ENCODE measurements around the gene RBP3.
"Not testable (repeated sequence)": the region's sequence is repeated elsewhere in the genome, so short reads cannot be mapped to it uniquely, and the experiment has no call there.

RBP3 gene

DNA sequence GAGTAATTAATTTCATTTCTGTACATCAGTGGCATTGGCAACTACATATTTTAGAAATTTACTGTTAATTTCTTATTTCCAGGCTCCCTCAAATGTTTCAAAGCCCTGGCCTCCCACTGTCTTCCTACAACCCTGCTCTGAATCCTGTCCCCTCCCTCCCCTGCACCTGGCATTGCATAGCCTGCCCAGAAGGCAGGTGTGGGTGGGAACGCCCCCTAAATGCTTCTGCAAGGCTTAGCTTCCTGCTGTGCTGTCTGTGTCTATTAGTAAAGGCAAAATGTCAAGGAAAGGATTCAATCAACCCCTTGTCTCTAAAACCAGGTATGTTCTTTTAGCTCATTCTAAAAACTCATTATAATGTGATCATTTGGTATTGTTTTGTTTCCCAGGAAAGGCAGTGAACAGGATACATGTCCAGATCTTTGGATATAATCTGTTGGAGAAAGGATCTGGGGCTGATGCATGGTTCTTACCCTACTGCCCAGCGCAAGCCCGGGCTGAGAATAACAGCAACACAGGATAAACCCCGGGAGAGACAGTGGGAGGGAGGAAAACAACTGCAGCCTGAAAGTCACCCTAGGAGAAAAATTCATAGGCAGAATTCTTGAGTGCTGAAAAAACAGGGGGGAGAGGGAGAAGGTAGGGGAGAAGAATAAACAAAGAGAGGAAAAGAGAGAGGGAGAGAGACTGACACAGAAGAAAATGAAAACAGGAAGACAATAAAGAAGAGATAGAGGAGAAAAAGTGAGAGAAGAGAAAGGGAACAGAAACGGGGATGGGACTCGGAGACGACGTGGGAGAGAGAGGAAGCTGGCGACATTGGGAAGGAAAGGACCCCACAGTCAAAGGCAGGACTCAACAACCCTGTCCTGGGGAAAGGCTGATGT lies 35.3 kb downstream of the RBP3 start:
- Histone ChIP-seq H3K27me3 (ENCODE audit: control insufficient read depth, insufficient read depth, low read length) (no peaks in the 10 kb centered on the region), H3K36me3 (ENCODE audit: control insufficient read depth, insufficient read depth, low read length) (no peaks in the 10 kb centered on the region), H3K4me3 (ENCODE audit: low read depth, low read length) (peak overlapping the region; percentile 73), H3K79me2 (no peaks in the 10 kb centered on the region), H3K9me3 (ENCODE audit: control insufficient read depth, low read length) (no peaks in the 10 kb centered on the region), H3K4me2 (ENCODE audit: low read length) (peak overlapping the region; percentile 74), H2AFZ (peak overlapping the region; percentile 93), H3K27ac (no peak overlapping the region), H3K4me1 (no peaks in the 10 kb centered on the region), H3K9ac (no peak overlapping the region)
- TF ChIP-seq CTCF (IDR thresholded peaks at IDR 0.05): no peak

- H3K9me3 ChIP-seq (ENCODE audit: control insufficient read depth, low read length): no peaks in the 10 kb centered on the region
- no peaks in the 10 kb centered on the region for H3K36me3 ChIP-seq (ENCODE audit: control insufficient read depth, insufficient read depth, low read length)
- H3K27ac ChIP-seq: peak within 1 kb of the TSS; percentile 74
- H3K9ac ChIP-seq: peak within 1 kb of the TSS; percentile 62
- H3K79me2 ChIP-seq: no peaks in the 10 kb centered on the region
- H3K4me1 ChIP-seq: no peaks in the 10 kb centered on the region
- no peaks in the 10 kb centered on the region for H3K27me3 ChIP-seq (ENCODE audit: control insufficient read depth, insufficient read depth, low read length)
- TF ChIP-seq CTCF (IDR thresholded peaks at IDR 0.05): no peak
- H2AFZ ChIP-seq: peak within 1 kb of the TSS; percentile 93
- H3K4me3 ChIP-seq (ENCODE audit: low read depth, low read length): peak within 1 kb of the TSS; percentile 73
- H3K4me2 ChIP-seq (ENCODE audit: low read length): peak within 1 kb of the TSS; percentile 74
Measured at GRCh38 chr10:47384148-47384921, 36.2 kb downstream of the RBP3 start, which contains the start of gene ZNF488. Gene ZNF488, minus strand, starts transcription at chr10:47384293. Its CDS starts 15,464 bp downstream, at chr10:47368829.

- H2AFZ ChIP-seq; H3K79me2 ChIP-seq; H3K27ac ChIP-seq; H3K9ac ChIP-seq; H3K36me3 ChIP-seq (ENCODE audit: control insufficient read depth, insufficient read depth, low read length); H3K4me1 ChIP-seq; H3K4me2 ChIP-seq (ENCODE audit: low read length); H3K27me3 ChIP-seq (ENCODE audit: control insufficient read depth, insufficient read depth, low read length); H3K9me3 ChIP-seq (ENCODE audit: control insufficient read depth, low read length); H3K4me3 ChIP-seq (ENCODE audit: low read depth, low read length): not testable (repeated sequence)
Measured at GRCh38 chr10:47386104-47386503, 37.9 kb downstream of the RBP3 start.

DNA sequence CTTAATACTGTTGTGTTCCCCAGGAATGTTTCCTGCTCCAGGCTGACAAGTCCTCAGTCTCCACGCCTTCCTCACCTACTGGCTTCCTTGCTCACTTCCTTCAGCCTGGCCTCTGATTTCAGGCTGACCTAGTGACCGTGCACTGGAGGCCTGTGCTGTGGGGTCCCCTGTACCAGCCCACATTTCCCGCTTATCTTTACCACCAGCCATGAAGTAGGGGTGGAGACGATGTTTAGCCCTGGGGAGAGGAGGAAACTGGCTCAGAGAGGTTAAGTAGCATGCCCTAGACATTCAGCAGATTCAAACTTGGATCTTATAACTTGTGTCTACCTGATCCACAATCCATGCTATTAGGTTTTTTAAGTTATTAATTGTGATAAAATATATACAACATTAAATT lies 40.7 kb downstream of the RBP3 start:
- H3K9ac ChIP-seq: no peak overlapping the region
- TF ChIP-seq CTCF (IDR thresholded peaks at IDR 0.05): no peak

GRCh38 chr10:47389619-47390018 lies 41.5 kb downstream of the RBP3 start:
- no peaks in the 10 kb centered on the region for H3K27me3 ChIP-seq (ENCODE audit: control insufficient read depth, insufficient read depth, low read length)
- no peak for TF ChIP-seq CTCF (IDR thresholded peaks at IDR 0.05)
- H3K4me1 ChIP-seq: no peaks in the 10 kb centered on the region
- H3K4me3 ChIP-seq (ENCODE audit: low read depth, low read length): no peak overlapping the region
- no peaks in the 10 kb centered on the region for H3K36me3 ChIP-seq (ENCODE audit: control insufficient read depth, insufficient read depth, low read length)
- H3K4me2 ChIP-seq (ENCODE audit: low read length): no peak overlapping the region
- no peaks in the 10 kb centered on the region for H3K9me3 ChIP-seq (ENCODE audit: control insufficient read depth, low read length)
- H3K27ac ChIP-seq: no peak overlapping the region
- no peak overlapping the region for H2AFZ ChIP-seq
- no peak overlapping the region for H3K9ac ChIP-seq
- H3K79me2 ChIP-seq: no peaks in the 10 kb centered on the region

More for the DNA sequence above, 40.7 kb downstream of the RBP3 start:
- Histone ChIP-seq H3K36me3 (ENCODE audit: control insufficient read depth, insufficient read depth, low read length) (no peaks in the 10 kb centered on the region), H2AFZ (no peak overlapping the region), H3K4me1 (no peaks in the 10 kb centered on the region), H3K4me3 (ENCODE audit: low read depth, low read length) (no peak overlapping the region), H3K9me3 (ENCODE audit: control insufficient read depth, low read length) (no peaks in the 10 kb centered on the region), H3K27me3 (ENCODE audit: control insufficient read depth, insufficient read depth, low read length) (no peaks in the 10 kb centered on the region), H3K4me2 (ENCODE audit: low read length) (no peak overlapping the region), H3K79me2 (no peaks in the 10 kb centered on the region), H3K27ac (no peak overlapping the region)
